Calu3 (cell line): ENCODE data around the gene PARD3. TPM values are rescaled to one million over a fixed set of nuclear protein-coding genes. Genes with fewer than 3 reads are reported as not detected.

Experiments used
- BruUV-seq: library from RNA; stranded (reverse); fragments of 400-500 nt; replicated peaks from 2 replicates; lab custom pipeline; 2021; lab: Mats Ljungman, UMichigan
- CTCF ChIA-PET: fragments of 300-600 bp; sonication (Branson Sonifier 250); formaldehyde crosslinking; loops from one replicate; lab custom pipeline; 2022; ENCODE audit warnings: antibody characterized with exemption; lab: Charles Lee
- DNase-seq: peaks from one replicate; pipeline ENCODE4 v3.0.0; 2022
- H3K27ac Mint-ChIP-seq: one replicate; pipeline ENCODE4 v1.8.0; 2022; ENCODE audit warnings: mixed read lengths; ENCODE audit not compliant: unreplicated experiment
- H3K27me3 Mint-ChIP-seq: one replicate; pipeline ENCODE4 v1.8.0; 2022; ENCODE audit warnings: mixed read lengths; ENCODE audit not compliant: unreplicated experiment
- H3K36me3 Mint-ChIP-seq: one replicate; pipeline ENCODE4 v1.8.0; 2022; ENCODE audit warnings: mild to moderate bottlenecking, moderate library complexity, mixed read lengths; ENCODE audit not compliant: insufficient read depth, unreplicated experiment
- H3K4me1 Mint-ChIP-seq: one replicate; pipeline ENCODE4 v1.8.0; 2022; ENCODE audit warnings: mild to moderate bottlenecking, low read depth, mixed read lengths; ENCODE audit not compliant: unreplicated experiment
- H3K4me3 Mint-ChIP-seq: one replicate; pipeline ENCODE4 v1.8.0; 2022; ENCODE audit warnings: mild to moderate bottlenecking, low read depth, moderate library complexity, mixed read lengths; ENCODE audit not compliant: unreplicated experiment
- H3K9me3 Mint-ChIP-seq: one replicate; pipeline ENCODE4 v1.8.0; 2022; ENCODE audit warnings: low read depth, mixed read lengths; ENCODE audit not compliant: unreplicated experiment
- CTCF ChIP-seq: fragments of 200-600 bp; IDR thresholded peaks from one replicate; pipeline ENCODE4 v1.8.0; 2022; ENCODE audit warnings: antibody characterized with exemption; ENCODE audit not compliant: unreplicated experiment
- intact Hi-C: fragments of 100-400 bp; cut with micrococcal nuclease; formaldehyde crosslinking; loops from one replicate; pipeline ENCODE4 v1.10.0; 2022; ENCODE audit not compliant: unreplicated experiment
- total RNA-seq: library from RNA; stranded (reverse); gene quantifications from 2 replicates; pipeline ENCODE4 v1.2.3, GENCODE V29; 2022

PARD3 gene
- total RNA-seq, 1 experiment from 2014 or later: 62.4 TPM

GRCh38 chr10:34491678-34492077 lies 323.4 kb downstream of the PARD3 start:
- Mint-ChIP-seq H3K4me3 (no peak overlapping the region), H3K9me3 (no peaks in the 10 kb centered on the region), H3K27ac (no peak overlapping the region), H3K36me3 (peaks cover 8% of the 10 kb centered on the region), H3K4me1 (peaks cover 13% of the 10 kb centered on the region), H3K27me3 (no peaks in the 10 kb centered on the region)
- intact Hi-C loops: no loop called here
- no TSS peak for BruUV-seq
- no peak for TF ChIP-seq CTCF
- DNase-seq: no peak
- CTCF ChIA-PET: no interaction called here

- CTCF ChIA-PET: no interaction called here
- no peak overlapping the region for H3K4me3 Mint-ChIP-seq
- no peak for DNase-seq
- H3K4me1 Mint-ChIP-seq: peaks cover 13% of the 10 kb centered on the region
- no peaks in the 10 kb centered on the region for H3K9me3 Mint-ChIP-seq
- peak overlapping the region; percentile 9 for H3K27ac Mint-ChIP-seq
- no peaks in the 10 kb centered on the region for H3K27me3 Mint-ChIP-seq
- TF ChIP-seq CTCF: no peak
- peaks cover 8% of the 10 kb centered on the region for H3K36me3 Mint-ChIP-seq
- intact Hi-C loops: no loop called here
- no TSS peak for BruUV-seq
Measured at GRCh38 chr10:34489973-34490745, 324.9 kb downstream of the PARD3 start.

GRCh38 chr10:34489411-34489810 lies 325.7 kb downstream of the PARD3 start:
- CTCF ChIA-PET: no interaction called here
- no peak overlapping the region for H3K27ac Mint-ChIP-seq
- intact Hi-C loops: no loop called here
- H3K4me1 Mint-ChIP-seq: peaks cover 13% of the 10 kb centered on the region
- no peaks in the 10 kb centered on the region for H3K27me3 Mint-ChIP-seq
- no peak for TF ChIP-seq CTCF
- BruUV-seq: no TSS peak
- DNase-seq: no peak
- H3K36me3 Mint-ChIP-seq: peaks cover 8% of the 10 kb centered on the region
- no peaks in the 10 kb centered on the region for H3K9me3 Mint-ChIP-seq
- no peak overlapping the region for H3K4me3 Mint-ChIP-seq

- BruUV-seq: no TSS peak
- CTCF ChIA-PET: no interaction called here
- Mint-ChIP-seq H3K36me3 (peaks cover 8% of the 10 kb centered on the region), H3K4me1 (peaks cover 13% of the 10 kb centered on the region), H3K9me3 (no peaks in the 10 kb centered on the region), H3K27ac (no peak overlapping the region), H3K27me3 (no peaks in the 10 kb centered on the region), H3K4me3 (no peak overlapping the region)
- no peak for DNase-seq
- intact Hi-C loops: no loop called here
- TF ChIP-seq CTCF: no peak
Measured at GRCh38 chr10:34488476-34489130, 326.5 kb downstream of the PARD3 start.
